K562 (cell line): ENCODE measurements around the gene ERCC1. TPM values are rescaled to one million over a fixed set of nuclear protein-coding genes. Genes with fewer than 3 reads are reported as not detected.
A peak's percentile ranks its signal among the peaks of the same experiment; 100 is the strongest.

ENCODE experiments used
- ARHGAP35 ChIP-seq: fragments of 450-650 bp; IDR thresholded peaks from 2 replicates; pipeline ENCODE4 v1.6.1; 2018; ENCODE audit not compliant: partially characterized antibody
- CBX2 ChIP-seq: fragments of 200-600 bp; sonication (generic); IDR thresholded peaks from one replicate; pipeline ENCODE4 v1.6.1; 2012; ENCODE audit warnings: mild to moderate bottlenecking, low read length, inconsistent platforms; ENCODE audit not compliant: insufficient read depth, poor library complexity, severe bottlenecking
- CBX3 ChIP-seq, 2 experiments: IDR thresholded peaks; 1 replicate in 1 of 2; 2 replicates in 1 of 2; pipeline ENCODE4 v1.6.1; 2012; ENCODE audit warnings: inconsistent platforms in 2 of 2, low read length in 2 of 2, borderline replicate concordance in 1 of 2, control low read depth in 1 of 2
- EP400 ChIP-seq: fragments of 450-650 bp; IDR thresholded peaks from 2 replicates; pipeline ENCODE4 v1.6.1; 2017; ENCODE audit warnings: antibody characterized with exemption, mild to moderate bottlenecking, moderate library complexity
- EZH2 ChIP-seq: IDR thresholded peaks from 2 replicates; pipeline ENCODE4 v1.6.1; 2012; ENCODE audit warnings: low read depth, mild to moderate bottlenecking, inconsistent platforms, low read length, borderline replicate concordance
- GTF2A2 ChIP-seq: IDR thresholded peaks from 2 replicates; pipeline ENCODE4 v1.6.1; 2016; ENCODE audit warnings: mild to moderate bottlenecking, missing genetic modification characterization, missing compliant biosample characterization
- KLF6 ChIP-seq: fragments of 250-450 bp; sonication (Bioruptor Pico); IDR thresholded peaks from 2 replicates; pipeline ENCODE4 v1.4.0; 2020; ENCODE audit warnings: mild to moderate bottlenecking, moderate library complexity, borderline replicate concordance
- MYC ChIP-seq, 2 experiments: fragments of 250-450 bp in 1 of 2; sonication (Bioruptor Pico) in 1 of 2; IDR thresholded peaks; 2 replicates each; pipeline versions ENCODE4 v1.5.1 to v1.6.1; 2012 to 2021; ENCODE audit warnings: low read depth in 2 of 2, borderline replicate concordance in 1 of 2, improper control_type of control experiment in 1 of 2, low read length in 1 of 2, mild to moderate bottlenecking in 1 of 2, moderate library complexity in 1 of 2
- RBM15 ChIP-seq: fragments of 200-400 bp; formaldehyde crosslinking; IDR thresholded peaks from 2 replicates; pipeline ENCODE4 v1.6.1; 2018; ENCODE audit warnings: mild to moderate bottlenecking, low read length, moderate library complexity; ENCODE audit not compliant: insufficient read depth
- RFX7 ChIP-seq: fragments of 250-450 bp; sonication (Bioruptor Pico); IDR thresholded peaks from 2 replicates; pipeline ENCODE4 v1.5.1; 2021; ENCODE audit warnings: mild to moderate bottlenecking
- SMARCA4 ChIP-seq: fragments of 450-650 bp; IDR thresholded peaks from 2 replicates; pipeline ENCODE4 v1.6.1; 2016
- SP1 ChIP-seq: sonication (generic); formaldehyde crosslinking; IDR thresholded peaks from 2 replicates; pipeline ENCODE4 v1.8.1; 2022; ENCODE audit warnings: mild to moderate bottlenecking, missing genetic modification reagents
- ZNF146 ChIP-seq: IDR thresholded peaks from one replicate; pipeline ENCODE4 v1.6.1; 2018; ENCODE audit warnings: missing compliant biosample characterization; ENCODE audit not compliant: unreplicated experiment
- ZNF347 ChIP-seq: fragments of 450-650 bp; formaldehyde crosslinking; IDR thresholded peaks from 2 replicates; pipeline ENCODE4 v1.4.0; 2020; ENCODE audit warnings: low read depth, mild to moderate bottlenecking, moderate library complexity
- ZNF507 ChIP-seq: conservative IDR thresholded peaks from 2 replicates; pipeline ENCODE4 v1.6.1; 2017; ENCODE audit warnings: missing genetic modification characterization, missing compliant biosample characterization
- ZNF589 ChIP-seq: fragments of 200-800 bp; sonication (Bioruptor generic); IDR thresholded peaks from 2 replicates; pipeline ENCODE4 v1.6.1; 2016; ENCODE audit warnings: low read depth, missing genetic modification characterization, missing compliant biosample characterization
- polyA plus RNA-seq, 8 experiments: library from polyadenylated mRNA; depleted of rRNA in 4 of 8; stranded (reverse) in 5 of 8; unstranded in 3 of 8; fragments of >200 nt; fragmentation: Nextera tagmentation in 2 of 8; fragmentation: Illumina TruSeq in 1 of 8; extraction: Ambion mirVana in 2 of 8; extraction: Trizol in 1 of 8; gene quantifications; 2 replicates each; pipeline versions ENCODE4 v1.2.1 to v1.2.3, GENCODE V29; 2011 to 2014; ENCODE audit warnings: inconsistent platforms in 1 of 8, missing spikeins in 1 of 8
- total RNA-seq, 7 experiments: library from RNA; depleted of rRNA in 6 of 7; stranded (reverse); fragments of >200 nt in 6 of 7; fragmentation: Illumina TruSeq in 2 of 7; extraction: Trizol in 2 of 7; gene quantifications; 2 replicates each; pipeline versions ENCODE4 v1.2.1 to v1.2.3, GENCODE V29; 2011 to 2021; ENCODE audit warnings: low replicate concordance in 1 of 7
- TF ChIP-seq, protein P1 (sequence below): fragments of 250-450 bp; sonication (Bioruptor Pico); IDR thresholded peaks from 2 replicates; pipeline ENCODE4 v1.5.0; 2021; ENCODE audit warnings: mild to moderate bottlenecking, borderline replicate concordance
- TF ChIP-seq, protein P2 (sequence below): fragments of 450-650 bp; formaldehyde crosslinking; IDR thresholded peaks from 2 replicates; pipeline ENCODE4 v1.4.0; 2020; ENCODE audit warnings: mild to moderate bottlenecking, moderate library complexity
- TF ChIP-seq, protein P3 (sequence below): sonication (generic); formaldehyde crosslinking; IDR thresholded peaks from 2 replicates; pipeline ENCODE4 v1.8.0; 2022; ENCODE audit warnings: mild to moderate bottlenecking, low read depth, missing genetic modification reagents
- TF ChIP-seq, protein P4 (sequence below): sonication (generic); formaldehyde crosslinking; IDR thresholded peaks from 2 replicates; pipeline ENCODE4 v1.8.1; 2023; ENCODE audit warnings: mild to moderate bottlenecking, missing genetic modification reagents

ERCC1 gene
- total and polyA plus RNA-seq, 9 of the 15 experiments (the other 6 are each of a cell fraction or from before 2014, with no cell fraction given), result 9.3 to 92.6 (median 60.0) TPM

DNA sequence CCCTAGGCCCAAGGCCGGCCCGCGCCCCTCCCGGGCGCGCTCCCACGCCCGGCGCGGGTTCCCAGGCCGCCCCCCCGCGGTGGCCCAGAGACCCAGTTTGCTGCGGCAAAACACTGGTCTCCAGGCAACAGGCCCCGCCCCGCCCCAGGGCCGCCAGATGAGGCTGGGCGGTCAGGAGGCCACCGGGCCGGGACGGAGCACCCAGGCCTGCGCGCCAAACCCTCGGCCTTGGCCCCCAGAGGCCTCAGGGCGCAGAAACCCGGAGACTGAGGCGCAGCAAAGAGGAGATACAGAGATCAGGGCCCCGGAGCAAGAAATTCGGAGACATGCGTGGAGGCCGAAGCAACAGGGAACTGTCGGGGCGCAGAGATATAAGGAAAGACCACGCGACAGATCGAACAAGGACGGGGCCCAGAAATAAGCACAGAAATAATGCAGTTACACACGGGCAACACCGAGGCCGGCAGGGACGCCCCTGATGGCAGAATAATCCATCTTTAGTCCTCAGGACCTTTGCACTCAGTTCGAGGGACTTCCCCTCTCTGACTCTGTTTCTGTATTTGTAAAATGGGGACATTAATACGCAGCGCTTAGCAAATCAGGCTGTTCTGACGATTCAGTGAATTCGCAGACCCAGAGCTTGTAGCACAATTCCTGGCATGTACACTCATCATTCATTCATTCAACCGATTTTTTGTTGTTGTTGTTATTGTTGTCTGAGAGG is 20.8 kb upstream of the ERCC1 start (continued):
- TF ChIP-seq, protein P1, sequence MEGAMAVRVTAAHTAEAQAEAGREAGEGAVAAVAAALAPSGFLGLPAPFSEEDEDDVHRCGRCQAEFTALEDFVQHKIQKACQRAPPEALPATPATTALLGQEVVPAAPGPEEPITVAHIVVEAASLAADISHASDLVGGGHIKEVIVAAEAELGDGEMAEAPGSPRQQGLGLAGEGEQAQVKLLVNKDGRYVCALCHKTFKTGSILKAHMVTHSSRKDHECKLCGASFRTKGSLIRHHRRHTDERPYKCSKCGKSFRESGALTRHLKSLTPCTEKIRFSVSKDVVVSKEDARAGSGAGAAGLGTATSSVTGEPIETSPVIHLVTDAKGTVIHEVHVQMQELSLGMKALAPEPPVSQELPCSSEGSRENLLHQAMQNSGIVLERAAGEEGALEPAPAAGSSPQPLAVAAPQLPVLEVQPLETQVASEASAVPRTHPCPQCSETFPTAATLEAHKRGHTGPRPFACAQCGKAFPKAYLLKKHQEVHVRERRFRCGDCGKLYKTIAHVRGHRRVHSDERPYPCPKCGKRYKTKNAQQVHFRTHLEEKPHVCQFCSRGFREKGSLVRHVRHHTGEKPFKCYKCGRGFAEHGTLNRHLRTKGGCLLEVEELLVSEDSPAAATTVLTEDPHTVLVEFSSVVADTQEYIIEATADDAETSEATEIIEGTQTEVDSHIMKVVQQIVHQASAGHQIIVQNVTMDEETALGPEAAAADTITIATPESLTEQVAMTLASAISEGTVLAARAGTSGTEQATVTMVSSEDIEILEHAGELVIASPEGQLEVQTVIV (CRISPR knock-in tag), result no peak
- TF ChIP-seq ARHGAP35 (no peak), RFX7 (CRISPR knock-in tag) (no peak), ZNF589 (no peak), EP400 (peak; percentile 56), ZNF347 (CRISPR knock-in tag) (no peak), SMARCA4 (no peak), SP1 (CRISPR knock-in tag) (peak; percentile 63), EZH2 (no peak), CBX3 (IDR thresholded peaks at IDR 0.05; ENCODE audit: borderline replicate concordance in 1 of 2, low read length in 2 of 2) (no peak), CBX2 (no peak), ZNF507 (tag) (no peak), ZNF146 (no peak), RBM15 (no peak), MYC (IDR thresholded peaks at IDR 0.05; ENCODE audit: low read depth, low read length) (no peak), MYC (CRISPR knock-in tag; IDR thresholded peaks at IDR 0.05; ENCODE audit: borderline replicate concordance, low read depth) (no peak), GTF2A2 (tag) (no peak), KLF6 (no peak)
- TF ChIP-seq, protein P2, sequence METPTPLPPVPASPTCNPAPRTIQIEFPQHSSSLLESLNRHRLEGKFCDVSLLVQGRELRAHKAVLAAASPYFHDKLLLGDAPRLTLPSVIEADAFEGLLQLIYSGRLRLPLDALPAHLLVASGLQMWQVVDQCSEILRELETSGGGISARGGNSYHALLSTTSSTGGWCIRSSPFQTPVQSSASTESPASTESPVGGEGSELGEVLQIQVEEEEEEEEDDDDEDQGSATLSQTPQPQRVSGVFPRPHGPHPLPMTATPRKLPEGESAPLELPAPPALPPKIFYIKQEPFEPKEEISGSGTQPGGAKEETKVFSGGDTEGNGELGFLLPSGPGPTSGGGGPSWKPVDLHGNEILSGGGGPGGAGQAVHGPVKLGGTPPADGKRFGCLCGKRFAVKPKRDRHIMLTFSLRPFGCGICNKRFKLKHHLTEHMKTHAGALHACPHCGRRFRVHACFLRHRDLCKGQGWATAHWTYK (CRISPR knock-in tag), result peak; percentile 71; the same call in 1 of the 2 replicates
- TF ChIP-seq, protein P3, sequence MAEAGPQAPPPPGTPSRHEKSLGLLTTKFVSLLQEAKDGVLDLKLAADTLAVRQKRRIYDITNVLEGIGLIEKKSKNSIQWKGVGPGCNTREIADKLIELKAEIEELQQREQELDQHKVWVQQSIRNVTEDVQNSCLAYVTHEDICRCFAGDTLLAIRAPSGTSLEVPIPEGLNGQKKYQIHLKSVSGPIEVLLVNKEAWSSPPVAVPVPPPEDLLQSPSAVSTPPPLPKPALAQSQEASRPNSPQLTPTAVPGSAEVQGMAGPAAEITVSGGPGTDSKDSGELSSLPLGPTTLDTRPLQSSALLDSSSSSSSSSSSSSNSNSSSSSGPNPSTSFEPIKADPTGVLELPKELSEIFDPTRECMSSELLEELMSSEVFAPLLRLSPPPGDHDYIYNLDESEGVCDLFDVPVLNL (CRISPR knock-in tag), result no peak
- TF ChIP-seq, protein P4, sequence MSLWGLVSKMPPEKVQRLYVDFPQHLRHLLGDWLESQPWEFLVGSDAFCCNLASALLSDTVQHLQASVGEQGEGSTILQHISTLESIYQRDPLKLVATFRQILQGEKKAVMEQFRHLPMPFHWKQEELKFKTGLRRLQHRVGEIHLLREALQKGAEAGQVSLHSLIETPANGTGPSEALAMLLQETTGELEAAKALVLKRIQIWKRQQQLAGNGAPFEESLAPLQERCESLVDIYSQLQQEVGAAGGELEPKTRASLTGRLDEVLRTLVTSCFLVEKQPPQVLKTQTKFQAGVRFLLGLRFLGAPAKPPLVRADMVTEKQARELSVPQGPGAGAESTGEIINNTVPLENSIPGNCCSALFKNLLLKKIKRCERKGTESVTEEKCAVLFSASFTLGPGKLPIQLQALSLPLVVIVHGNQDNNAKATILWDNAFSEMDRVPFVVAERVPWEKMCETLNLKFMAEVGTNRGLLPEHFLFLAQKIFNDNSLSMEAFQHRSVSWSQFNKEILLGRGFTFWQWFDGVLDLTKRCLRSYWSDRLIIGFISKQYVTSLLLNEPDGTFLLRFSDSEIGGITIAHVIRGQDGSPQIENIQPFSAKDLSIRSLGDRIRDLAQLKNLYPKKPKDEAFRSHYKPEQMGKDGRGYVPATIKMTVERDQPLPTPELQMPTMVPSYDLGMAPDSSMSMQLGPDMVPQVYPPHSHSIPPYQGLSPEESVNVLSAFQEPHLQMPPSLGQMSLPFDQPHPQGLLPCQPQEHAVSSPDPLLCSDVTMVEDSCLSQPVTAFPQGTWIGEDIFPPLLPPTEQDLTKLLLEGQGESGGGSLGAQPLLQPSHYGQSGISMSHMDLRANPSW, result peak; percentile 71; the same call in 1 of the 2 replicates
